Mucosa of descending colon (tissue), 3 donors: Measurements from ENCODE around the gene TMEM18. TPM values are rescaled to one million over a fixed set of nuclear protein-coding genes. Genes with fewer than 3 reads are reported as not detected.

ENCODE experiments used
- ATAC-seq: fragments of 200-7000 bp; cut with Tn5 transposase; one replicate; pipeline ENCODE4 v1.9.1; 2020; ENCODE audit warnings: mild to moderate bottlenecking, moderate library complexity
- DNase-seq, 3 donors: peaks; one replicate each; pipeline ENCODE4 v3.0.0-alpha.2; 2020
- H3K36me3 ChIP-seq: fragments of 200-600 bp; one replicate; pipeline ENCODE4 v1.8.0; 2021; ENCODE audit warnings: low read depth, mild to moderate bottlenecking
- H3K4me1 ChIP-seq: fragments of 200-600 bp; one replicate; pipeline ENCODE4 v1.8.0; 2021; ENCODE audit warnings: low read depth, mild to moderate bottlenecking
- H3K4me3 ChIP-seq: fragments of 200-600 bp; one replicate; pipeline ENCODE4 v1.8.0; 2021; ENCODE audit warnings: mild to moderate bottlenecking
- H3K9me3 ChIP-seq: fragments of 200-600 bp; one replicate; pipeline ENCODE4 v1.8.0; 2021; ENCODE audit warnings: mild to moderate bottlenecking
- CTCF ChIP-seq: fragments of 200-600 bp; IDR thresholded peaks from one replicate; pipeline ENCODE4 v1.8.0; 2022; ENCODE audit warnings: antibody characterized with exemption, mild to moderate bottlenecking
- intact Hi-C, 2 donors: fragments of 100-400 bp; cut with DNase I in 1 of 2; cut with micrococcal nuclease in 1 of 2; formaldehyde crosslinking; loops; one replicate each; pipeline versions ENCODE4 v1.11.0 to v1.11.1; 2022; cut with DNase I, micrococcal nuclease
- total RNA-seq, 3 donors: library from RNA; stranded (reverse); fragmentation: NEBNext Ultra II Directional in 2 of 3; extraction: Animal tissue kit (Norgen Biotek cat#: 25700) in 2 of 3; gene quantifications; one replicate each; pipeline versions ENCODE4 v1.2.1 to v1.2.4, GENCODE V29; 2021 to 2023
- donor health status: DM: no; HTN: no; CAD: no; lungs with moderate emphysema.
- donor health status: DM: no; HTN: no; CAD: no.
- donor health status: DM: no; HTN: yes; CAD: no.

Gene TMEM18
- total RNA-seq, 3 donors from 2014 or later = 13.9 to 22.3 (median 19.0) TPM

GRCh38 chr2:641164-641871, 35.9 kb downstream of the TMEM18 start:
- no peaks in the 10 kb centered on the region for H3K9me3 ChIP-seq
- H3K36me3 ChIP-seq = no peaks in the 10 kb centered on the region
- TF ChIP-seq CTCF = no peak
- H3K4me1 ChIP-seq = peaks cover 3% of the 10 kb centered on the region
- no peak overlapping the region for H3K4me3 ChIP-seq
- DNase-seq (no peak), ATAC-seq (no peak)
- intact Hi-C loops = no loop called here

- DNase-seq (no peak), ATAC-seq (no peak)
- H3K9me3 ChIP-seq = no peaks in the 10 kb centered on the region
- H3K4me3 ChIP-seq = no peak overlapping the region
- intact Hi-C loops = no loop called here
- no peak for TF ChIP-seq CTCF
- no peaks in the 10 kb centered on the region for H3K36me3 ChIP-seq
- peaks cover 3% of the 10 kb centered on the region for H3K4me1 ChIP-seq
These were observed 37.5 kb downstream of the TMEM18 start for GRCh38 chr2:639703-640102.

GRCh38 chr2:637804-638203, 39.4 kb downstream of the TMEM18 start:
- intact Hi-C loops = no loop called here
- Histone ChIP-seq H3K4me1 (peaks cover 3% of the 10 kb centered on the region), H3K9me3 (no peaks in the 10 kb centered on the region), H3K4me3 (no peak overlapping the region), H3K36me3 (no peaks in the 10 kb centered on the region)
- DNase-seq = no peak
- no peak for TF ChIP-seq CTCF
- ATAC-seq = no peak

GRCh38 chr2:637406-637776, 39.8 kb downstream of the TMEM18 start:
- TF ChIP-seq CTCF = no peak
- intact Hi-C loops = no loop called here
- H3K4me1 ChIP-seq = peaks cover 3% of the 10 kb centered on the region
- H3K9me3 ChIP-seq = no peaks in the 10 kb centered on the region
- DNase-seq = no peak
- no peak for ATAC-seq
- no peak overlapping the region for H3K4me3 ChIP-seq
- H3K36me3 ChIP-seq = no peaks in the 10 kb centered on the region

- intact Hi-C loops = no loop called here
- DNase-seq = peak; percentile 57 to 80 (median 66)
- no peaks in the 10 kb centered on the region for H3K9me3 ChIP-seq
- ATAC-seq = peak; percentile 74
- peaks cover 3% of the 10 kb centered on the region for H3K4me1 ChIP-seq
- H3K4me3 ChIP-seq = no peak overlapping the region
- H3K36me3 ChIP-seq = no peaks in the 10 kb centered on the region
- peak; percentile 83 for TF ChIP-seq CTCF
These were observed 40.4 kb downstream of the TMEM18 start for GRCh38 chr2:636641-637405.
